ENCODE results near the gene TNFRSF14. TPM values are rescaled to one million over a fixed set of nuclear protein-coding genes. Genes with fewer than 3 reads are reported as not detected.

TNFRSF14 gene
- total and polyA plus RNA-seq, 2 of the 13 experiments (the other 11 are each of a cell fraction or from before 2014, with no cell fraction given), result 11.9 to 49.9 TPM

GRCh38 chr1:2544093-2544874, 11.9 kb upstream of the TNFRSF14 start (continued):
- TF ChIP-seq TFAP4 (IDR thresholded peaks at IDR 0.05; ENCODE audit: borderline replicate concordance, low read depth) (peak; percentile 12; the same call in 1 of the 2 replicates), HHEX (CRISPR knock-in tag; IDR thresholded peaks at IDR 0.05) (no peak), PBX2 (CRISPR knock-in tag; IDR thresholded peaks at IDR 0.05) (no peak), ARNT2 (CRISPR knock-in tag; IDR thresholded peaks at IDR 0.05; ENCODE audit: low read depth) (no peak), PTBP1 (IDR thresholded peaks at IDR 0.05; ENCODE audit: low read depth, low read length, poor library complexity, severe bottlenecking) (no peak), ZNF609 (CRISPR knock-in tag; IDR thresholded peaks at IDR 0.05; ENCODE audit: borderline replicate concordance) (no peak), ZFX (CRISPR knock-in tag; IDR thresholded peaks at IDR 0.05; ENCODE audit: low read depth) (peak; percentile 41), ZBTB46 (CRISPR knock-in tag; IDR thresholded peaks at IDR 0.05; ENCODE audit: borderline replicate concordance) (no peak), ZNF562 (CRISPR knock-in tag; IDR thresholded peaks at IDR 0.05; ENCODE audit: borderline replicate concordance) (no peak), ZNF776 (CRISPR knock-in tag; IDR thresholded peaks at IDR 0.05) (no peak), ATF5 (CRISPR knock-in tag; IDR thresholded peaks at IDR 0.05; ENCODE audit: low read depth) (no peak), ZNF576 (CRISPR knock-in tag; IDR thresholded peaks at IDR 0.05) (no peak), NR0B2 (CRISPR knock-in tag; IDR thresholded peaks at IDR 0.05) (no peak), FOXO1 (CRISPR knock-in tag; IDR thresholded peaks at IDR 0.05) (no peak), ZNF335 (CRISPR knock-in tag; IDR thresholded peaks at IDR 0.05) (no peak), ZNF232 (CRISPR knock-in tag; IDR thresholded peaks at IDR 0.05; ENCODE audit: borderline replicate concordance) (no peak), PHF5A (CRISPR knock-in tag; IDR thresholded peaks at IDR 0.05; ENCODE audit: low read depth, unreplicated experiment) (no peak)

All from HepG2 (cell line).